A673 (cell line): Measurements from ENCODE around the gene AMPD2. TPM values are rescaled to one million over a fixed set of nuclear protein-coding genes. Genes with fewer than 3 reads are reported as not detected.

ENCODE experiments used
- BruUV-seq: library from RNA; stranded (reverse); fragments of 400-500 nt; replicated peaks from 2 replicates; lab custom pipeline; 2021; lab: Mats Ljungman, UMichigan
- CTCF ChIA-PET: fragments of 300-600 bp; sonication (Branson Sonifier 250); formaldehyde crosslinking; loops from one replicate; lab custom pipeline; 2022; ENCODE audit warnings: antibody characterized with exemption; lab: Charles Lee
- POLR2A ChIA-PET: fragments of 300-600 bp; sonication (Branson Sonifier 250); formaldehyde crosslinking; loops from one replicate; lab custom pipeline; 2022; ENCODE audit warnings: antibody characterized with exemption; ENCODE audit not compliant: low non-redundant PET; lab: Charles Lee
- DNase-seq: peaks from one replicate; pipeline ENCODE4 v3.0.0-alpha.2; 2015; ENCODE audit warnings: low spot score
- H3K27ac ChIP-seq: fragments of 200-600 bp; sonication (generic); 2 replicates; pipeline ENCODE4 v1.5.1; 2016; ENCODE audit warnings: mixed run types, low read depth, mild to moderate bottlenecking, mixed read lengths, antibody characterized with exemption, low read length; ENCODE audit not compliant: poor library complexity, severe bottlenecking
- H3K27me3 ChIP-seq: fragments of 200-600 bp; sonication (generic); replicated peaks from 2 replicates; pipeline ENCODE4 v1.6.1; 2017; ENCODE audit warnings: mixed run types, low read depth, mild to moderate bottlenecking, mixed read lengths, antibody characterized with exemption, low read length; ENCODE audit not compliant: insufficient read depth, poor library complexity
- H3K36me3 ChIP-seq: fragments of 200-600 bp; sonication (generic); 2 replicates; pipeline ENCODE4 v1.6.1; 2016; ENCODE audit warnings: mixed run types, mild to moderate bottlenecking, mixed read lengths, antibody characterized with exemption, low read length; ENCODE audit not compliant: insufficient read depth, poor library complexity, severe bottlenecking
- H3K4me1 ChIP-seq: fragments of 200-600 bp; sonication (generic); 2 replicates; pipeline ENCODE4 v1.6.1; 2017; ENCODE audit warnings: mixed run types, mild to moderate bottlenecking, mixed read lengths, antibody characterized with exemption, low read length; ENCODE audit not compliant: insufficient read depth, poor library complexity, severe bottlenecking
- H3K4me3 ChIP-seq: fragments of 200-600 bp; sonication (generic); 2 replicates; pipeline ENCODE4 v1.5.1; 2016; ENCODE audit warnings: low read depth, mixed run types, mild to moderate bottlenecking, mixed read lengths, low read length; ENCODE audit not compliant: poor library complexity, severe bottlenecking
- H3K9me3 ChIP-seq: fragments of 200-600 bp; sonication (generic); 2 replicates; pipeline ENCODE4 v1.6.1; 2016; ENCODE audit warnings: mixed run types, low read depth, mild to moderate bottlenecking, mixed read lengths, antibody characterized with exemption, low read length; ENCODE audit not compliant: poor library complexity, severe bottlenecking
- EZH2 ChIP-seq: fragments of 200-600 bp; sonication (generic); IDR thresholded peaks from 2 replicates; pipeline ENCODE4 v1.6.1; 2017; ENCODE audit warnings: borderline replicate concordance, low read depth, mild to moderate bottlenecking, mixed read lengths, antibody characterized with exemption, low read length; ENCODE audit not compliant: poor library complexity, severe bottlenecking
- intact Hi-C: fragments of 100-400 bp; cut with micrococcal nuclease; formaldehyde crosslinking; loops from one replicate; pipeline ENCODE4 v1.10.0; 2022; ENCODE audit not compliant: unreplicated experiment
- total RNA-seq: library from RNA; stranded (reverse); gene quantifications from 2 replicates; pipeline ENCODE4 v1.2.3, GENCODE V29; 2021
- TF ChIP-seq, protein P1 (sequence below): fragments of 300-800, 200-600 bp; sonication (generic); conservative IDR thresholded peaks from 2 replicates; pipeline ENCODE4 v1.5.1; 2017; ENCODE audit warnings: low read depth, mild to moderate bottlenecking, antibody characterized with exemption, low read length, moderate library complexity, mixed read lengths

The AMPD2 gene
- total RNA-seq, 1 experiment from 2014 or later: 132 TPM

DNA sequence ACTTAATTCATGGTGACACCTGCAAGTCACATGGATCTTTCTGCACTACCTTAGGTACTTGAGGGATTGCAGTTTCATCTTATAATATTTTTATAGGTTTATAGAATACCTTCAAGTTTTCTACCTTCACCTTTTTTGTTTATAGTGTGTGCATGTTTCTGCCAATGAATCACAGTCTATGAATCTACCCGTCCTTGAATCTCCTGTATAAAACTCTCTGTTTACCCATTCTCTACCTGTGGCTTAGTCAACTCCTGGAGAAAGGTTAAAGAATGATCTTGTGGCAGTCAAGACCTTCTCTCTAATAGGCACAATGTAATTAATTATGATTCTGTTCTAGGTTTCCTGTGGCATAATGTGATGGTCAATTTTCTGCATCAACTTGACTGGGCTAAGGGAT, 45.0 kb downstream of the AMPD2 start:
- CTCF ChIA-PET: no interaction called here
- H3K36me3 ChIP-seq: peaks cover 21% of the 10 kb centered on the region
- H3K4me1 ChIP-seq: peaks cover 12% of the 10 kb centered on the region
- intact Hi-C loops: no loop called here
- DNase-seq: no peak
- H3K9me3 ChIP-seq: no peaks in the 10 kb centered on the region
- POLR2A ChIA-PET: no interaction called here
- BruUV-seq: no TSS peak
- H3K27me3 ChIP-seq: no peaks in the 10 kb centered on the region
- TF ChIP-seq EZH2: no peak
- TF ChIP-seq, protein P1, sequence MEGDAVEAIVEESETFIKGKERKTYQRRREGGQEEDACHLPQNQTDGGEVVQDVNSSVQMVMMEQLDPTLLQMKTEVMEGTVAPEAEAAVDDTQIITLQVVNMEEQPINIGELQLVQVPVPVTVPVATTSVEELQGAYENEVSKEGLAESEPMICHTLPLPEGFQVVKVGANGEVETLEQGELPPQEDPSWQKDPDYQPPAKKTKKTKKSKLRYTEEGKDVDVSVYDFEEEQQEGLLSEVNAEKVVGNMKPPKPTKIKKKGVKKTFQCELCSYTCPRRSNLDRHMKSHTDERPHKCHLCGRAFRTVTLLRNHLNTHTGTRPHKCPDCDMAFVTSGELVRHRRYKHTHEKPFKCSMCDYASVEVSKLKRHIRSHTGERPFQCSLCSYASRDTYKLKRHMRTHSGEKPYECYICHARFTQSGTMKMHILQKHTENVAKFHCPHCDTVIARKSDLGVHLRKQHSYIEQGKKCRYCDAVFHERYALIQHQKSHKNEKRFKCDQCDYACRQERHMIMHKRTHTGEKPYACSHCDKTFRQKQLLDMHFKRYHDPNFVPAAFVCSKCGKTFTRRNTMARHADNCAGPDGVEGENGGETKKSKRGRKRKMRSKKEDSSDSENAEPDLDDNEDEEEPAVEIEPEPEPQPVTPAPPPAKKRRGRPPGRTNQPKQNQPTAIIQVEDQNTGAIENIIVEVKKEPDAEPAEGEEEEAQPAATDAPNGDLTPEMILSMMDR: no peak
- H3K4me3 ChIP-seq: no peak overlapping the region
- H3K27ac ChIP-seq: no peak overlapping the region

GRCh38 chr1:109667452-109668122, 48.0 kb downstream of the AMPD2 start, which contains the start of gene GSTM2:
Gene GSTM2 (plus strand): TSS chr1:109668057. CDS start chr1:109668116, 59 bp downstream.
- ChIA-PET CTCF (interaction anchor here (0.6 kb wide), 2 partner anchors 24 to 37 kb away, joined by 3 to 4 read pairs; no protein-coding TSS in a partner anchor), POLR2A (no interaction called here)
- no TSS peak for BruUV-seq

GRCh38 chr1:109668123-109668775, 48.6 kb downstream of the AMPD2 start:
- Histone ChIP-seq H3K27me3 (no peaks in the 10 kb centered on the region), H3K4me1 (peaks cover 12% of the 10 kb centered on the region), H3K9me3 (no peaks in the 10 kb centered on the region), H3K27ac (peak overlapping the region; percentile 11), H3K4me3 (peak overlapping the region; percentile 57), H3K36me3 (no peaks in the 10 kb centered on the region)
- no peak for TF ChIP-seq EZH2
- TF ChIP-seq, protein P1: no peak
- CTCF ChIA-PET: interaction anchor here (0.6 kb wide), 1 partner anchor 24 kb away, joined by 4 read pairs; no protein-coding TSS in a partner anchor
- POLR2A ChIA-PET: no interaction called here
- intact Hi-C loops: no loop called here
- no TSS peak for BruUV-seq
- DNase-seq: peak; percentile 2

More at GRCh38 chr1:109667452-109668122, 48.0 kb downstream of the AMPD2 start, which contains the start of gene GSTM2:
- Histone ChIP-seq H3K4me1 (peaks cover 12% of the 10 kb centered on the region), H3K4me3 (peak within 1 kb of the TSS; percentile 57), H3K36me3 (no peaks in the 10 kb centered on the region), H3K9me3 (no peaks in the 10 kb centered on the region), H3K27ac (peak within 1 kb of the TSS; percentile 11), H3K27me3 (no peaks in the 10 kb centered on the region)
- DNase-seq: peak; percentile 96
- TF ChIP-seq, protein P1: no peak
- no peak for TF ChIP-seq EZH2
- intact Hi-C loops: no loop called here
